GM19395 (cell line): Measurements from ENCODE around the gene AK8.

Source experiments
- ATAC-seq: cut with Tn5 transposase; IDR thresholded peaks from one replicate; pipeline ENCODE4 v1.9.1; 2021; ENCODE audit warnings: mild to moderate bottlenecking, moderate library complexity; ENCODE audit not compliant: unreplicated experiment

Gene AK8

DNA sequence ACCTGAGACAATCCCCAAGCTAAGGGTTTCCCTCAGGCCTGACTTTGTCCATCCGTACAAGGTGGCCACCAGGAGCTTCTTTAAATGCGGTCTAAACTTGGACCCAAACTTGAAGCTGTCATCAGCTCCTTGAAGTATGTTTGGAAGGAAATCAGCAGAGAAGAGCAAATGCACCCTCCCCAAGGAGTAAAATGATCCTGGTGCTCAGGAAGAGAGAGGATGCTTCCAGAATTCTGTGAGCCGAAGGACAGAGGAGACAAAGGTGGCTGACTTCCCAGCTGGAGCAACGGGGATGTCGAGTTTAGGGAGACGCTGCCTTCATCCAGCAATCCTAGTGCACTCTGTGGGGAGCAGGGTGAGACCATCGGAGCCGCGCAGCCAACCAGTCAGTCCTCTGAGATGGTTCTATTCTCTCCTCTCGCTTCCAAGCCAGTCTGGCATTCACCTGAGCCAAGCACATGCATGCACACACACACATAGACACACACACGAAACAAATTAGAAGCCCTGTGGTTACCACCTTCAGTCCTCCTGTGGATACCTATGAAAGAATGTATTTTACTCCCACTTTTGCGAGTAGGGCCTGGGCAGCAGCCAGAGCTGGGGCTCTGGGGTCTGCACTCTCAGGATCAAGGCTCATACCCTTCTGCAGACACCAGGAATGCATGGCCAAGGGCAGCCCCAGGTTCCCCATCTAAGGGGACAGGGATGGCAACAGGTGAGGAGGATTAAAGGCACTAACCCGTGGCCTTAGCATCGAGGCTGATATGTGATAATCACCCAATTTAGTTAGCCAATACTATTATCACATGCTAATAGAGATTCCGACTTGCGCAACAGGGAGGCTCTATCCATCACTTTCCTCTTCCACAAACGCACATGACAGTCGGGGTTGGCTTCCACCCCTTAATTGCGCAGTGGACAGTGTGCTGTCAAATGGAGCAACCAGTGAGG, 132.1 kb downstream of the AK8 start:
- no peak for ATAC-seq

DNA sequence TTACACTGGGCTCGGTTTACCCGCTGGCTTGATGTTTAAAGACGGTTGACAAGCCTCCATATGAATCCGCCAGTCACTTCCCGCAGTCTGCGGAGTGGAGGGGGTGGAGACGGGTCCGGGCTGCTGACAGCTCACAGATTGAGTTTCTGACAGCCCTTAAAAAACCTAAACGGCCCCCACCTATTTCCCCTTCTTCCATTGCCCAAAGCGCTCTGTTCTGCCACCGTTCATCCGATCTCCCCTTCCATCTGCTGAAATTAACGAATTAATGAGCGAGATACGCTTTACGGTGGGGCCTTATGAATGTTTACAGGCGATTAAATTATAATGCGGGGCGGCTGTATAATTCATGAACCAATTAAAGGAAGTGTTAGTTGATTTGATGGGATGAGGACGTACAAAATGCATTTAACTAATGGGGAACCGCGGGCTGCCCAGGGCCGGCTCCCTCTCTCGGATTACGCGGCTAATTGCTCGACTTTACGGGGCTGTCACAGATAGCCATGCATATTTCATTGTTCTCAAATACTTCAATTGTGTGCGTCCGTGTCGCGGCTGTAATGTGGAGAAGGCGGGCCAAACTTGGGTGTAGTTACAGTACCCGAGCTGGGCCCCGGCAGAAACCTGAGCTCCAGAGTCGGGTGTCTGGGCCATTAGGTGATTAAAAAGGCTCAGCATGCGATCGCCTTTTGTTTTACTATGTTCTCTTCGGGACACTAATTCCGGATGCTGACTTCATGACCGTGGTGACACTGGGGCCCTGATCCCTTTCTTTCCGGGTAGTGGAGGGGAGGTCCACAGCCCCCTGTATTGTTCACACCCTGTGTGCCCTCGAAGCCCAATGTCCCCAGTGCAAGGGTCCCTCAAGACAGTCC, 133.0 kb downstream of the AK8 start:
- no peak for ATAC-seq

DNA sequence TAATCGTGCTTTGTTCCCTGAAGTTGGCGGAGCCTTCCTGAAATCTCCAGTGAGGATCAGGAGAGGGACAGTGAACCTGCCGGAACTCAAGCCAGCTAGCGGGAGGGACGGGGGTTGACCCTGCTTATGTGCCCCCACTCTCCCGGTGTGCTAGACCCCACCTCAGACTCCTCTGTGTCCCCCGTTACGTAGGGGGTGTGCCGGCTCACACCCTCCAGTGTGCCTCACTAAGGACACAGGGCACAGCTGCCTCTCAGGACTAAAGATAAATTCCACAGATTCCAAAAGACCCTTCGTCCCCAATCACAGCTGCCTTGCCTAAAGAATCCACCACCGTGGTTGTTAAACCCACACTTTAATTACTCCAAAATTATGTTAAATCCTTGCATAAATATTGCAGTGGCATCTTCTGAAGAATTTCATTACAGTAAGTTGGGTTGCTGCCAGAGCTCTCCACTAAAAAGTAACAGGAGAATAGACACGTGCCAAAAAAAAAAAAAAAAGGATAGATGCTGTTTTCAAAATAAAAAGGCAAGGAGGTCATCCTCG, 134.1 kb downstream of the AK8 start:
- no peak for ATAC-seq

DNA sequence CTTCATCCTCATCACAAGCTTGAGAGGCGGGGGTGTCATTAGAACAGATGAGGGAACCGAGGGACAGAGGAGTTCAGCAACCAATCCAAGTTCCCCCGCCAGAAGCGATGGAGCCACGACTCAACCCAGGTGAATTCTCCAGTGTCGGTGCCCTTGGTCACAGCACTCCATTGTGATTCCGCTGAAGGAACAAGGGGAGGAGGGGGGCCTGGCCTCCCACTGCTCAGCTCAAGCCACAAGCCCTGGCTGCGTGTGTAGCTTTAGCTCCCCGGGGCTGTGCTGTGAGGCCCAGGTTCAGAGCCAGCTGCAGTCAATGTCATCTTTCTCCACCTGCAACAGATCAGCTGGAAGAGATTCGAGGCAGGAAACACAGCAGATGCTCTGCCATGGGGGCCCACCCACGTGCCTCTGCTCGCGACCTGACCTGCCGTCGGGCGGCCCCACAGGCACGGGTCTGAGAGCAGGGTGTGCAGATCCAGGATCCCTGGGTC, 135.2 kb downstream of the AK8 start:
- ATAC-seq = no peak

DNA sequence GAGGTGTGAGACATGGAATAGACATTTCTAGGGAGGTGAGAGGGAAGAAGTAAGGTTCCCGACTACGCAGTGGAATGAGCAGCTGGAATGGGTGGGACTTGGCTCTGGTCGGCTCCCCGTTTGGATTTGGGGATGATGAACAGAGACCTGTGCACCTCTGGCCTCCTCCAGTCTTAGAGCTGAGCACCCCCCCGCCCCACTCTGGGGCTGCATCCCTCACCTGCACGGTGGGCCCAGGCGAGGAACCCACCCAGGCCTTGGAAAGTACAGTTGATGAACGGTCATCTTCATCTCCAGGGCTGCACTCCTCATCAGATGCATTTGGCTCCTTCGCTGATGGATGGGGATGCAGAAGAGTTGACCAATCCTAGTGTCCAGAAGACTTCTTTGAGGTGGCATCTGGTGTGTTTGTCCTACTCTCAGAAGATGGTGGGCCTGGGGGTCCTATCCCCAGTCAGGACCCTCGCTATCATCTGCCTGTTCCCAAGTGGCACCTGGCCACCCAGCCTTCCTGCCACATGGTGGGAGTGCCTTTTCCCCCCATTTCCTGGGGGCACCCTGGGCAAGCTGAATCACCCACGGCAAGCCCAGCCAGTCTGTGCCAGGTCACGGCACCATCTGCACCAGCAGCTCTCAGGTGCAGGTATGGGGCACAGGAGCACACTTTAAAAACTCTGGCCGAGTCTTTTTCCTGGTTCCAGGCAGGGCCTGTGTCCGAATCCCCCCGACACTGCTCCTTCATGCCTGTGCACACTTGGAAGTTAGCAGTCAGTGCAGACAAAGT, 137.4 kb downstream of the AK8 start:
- ATAC-seq = no peak

DNA sequence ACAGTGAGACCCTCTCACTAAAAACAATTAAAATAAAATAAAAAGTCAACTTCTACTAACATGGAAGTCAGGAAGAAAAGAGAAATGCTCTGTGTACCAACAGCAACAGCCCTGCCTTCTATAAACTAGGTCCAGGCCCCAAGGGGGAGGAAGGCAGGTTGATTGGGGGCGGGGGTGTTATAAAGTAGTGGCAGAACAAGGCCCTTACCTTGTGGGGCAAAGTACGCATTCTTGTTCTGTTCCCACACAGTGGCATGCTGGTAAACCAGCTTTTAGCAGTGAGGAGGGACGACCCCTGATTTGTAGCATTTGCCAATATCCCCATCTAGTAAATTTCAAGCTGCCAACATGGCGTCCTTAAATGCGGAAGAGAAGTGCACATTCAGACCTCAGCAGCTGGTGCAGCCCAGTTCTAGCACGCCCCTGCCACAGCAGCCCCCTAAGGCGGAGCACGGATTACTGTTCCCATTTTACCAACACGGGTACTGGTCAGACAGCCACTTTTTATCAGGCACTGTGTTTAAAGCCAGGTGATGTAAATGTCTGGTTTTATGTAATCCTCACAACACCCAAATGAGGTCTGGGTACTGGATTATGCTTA, 138.3 kb downstream of the AK8 start:
- no peak for ATAC-seq

DNA sequence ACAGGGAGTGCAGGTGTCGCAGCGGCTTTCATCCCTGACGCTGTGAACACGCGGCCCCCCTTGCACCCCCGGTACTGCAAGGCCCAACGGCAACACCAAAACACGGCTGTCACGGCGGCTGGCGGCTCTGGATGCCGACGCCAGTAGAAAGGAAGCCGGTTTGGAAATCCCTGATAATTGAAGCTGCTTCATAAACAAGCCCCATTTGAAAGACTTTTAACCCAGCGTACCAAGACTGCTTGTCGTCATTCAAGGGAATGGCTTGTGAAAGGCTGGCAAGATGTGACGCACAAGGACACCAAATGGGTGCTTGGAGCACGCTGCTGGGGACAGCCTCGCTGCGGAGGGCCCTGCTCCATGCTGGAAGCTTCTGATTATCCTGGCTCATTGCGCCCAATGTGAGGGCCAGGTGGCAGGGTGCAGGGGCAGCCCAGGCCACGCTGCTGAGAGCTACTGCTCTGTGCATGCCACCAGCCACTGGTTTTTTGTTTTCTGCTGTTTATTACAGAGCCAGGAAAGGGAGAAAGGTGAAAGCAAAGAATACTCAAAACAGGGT, 144.7 kb downstream of the AK8 start:
- no peak for ATAC-seq

DNA sequence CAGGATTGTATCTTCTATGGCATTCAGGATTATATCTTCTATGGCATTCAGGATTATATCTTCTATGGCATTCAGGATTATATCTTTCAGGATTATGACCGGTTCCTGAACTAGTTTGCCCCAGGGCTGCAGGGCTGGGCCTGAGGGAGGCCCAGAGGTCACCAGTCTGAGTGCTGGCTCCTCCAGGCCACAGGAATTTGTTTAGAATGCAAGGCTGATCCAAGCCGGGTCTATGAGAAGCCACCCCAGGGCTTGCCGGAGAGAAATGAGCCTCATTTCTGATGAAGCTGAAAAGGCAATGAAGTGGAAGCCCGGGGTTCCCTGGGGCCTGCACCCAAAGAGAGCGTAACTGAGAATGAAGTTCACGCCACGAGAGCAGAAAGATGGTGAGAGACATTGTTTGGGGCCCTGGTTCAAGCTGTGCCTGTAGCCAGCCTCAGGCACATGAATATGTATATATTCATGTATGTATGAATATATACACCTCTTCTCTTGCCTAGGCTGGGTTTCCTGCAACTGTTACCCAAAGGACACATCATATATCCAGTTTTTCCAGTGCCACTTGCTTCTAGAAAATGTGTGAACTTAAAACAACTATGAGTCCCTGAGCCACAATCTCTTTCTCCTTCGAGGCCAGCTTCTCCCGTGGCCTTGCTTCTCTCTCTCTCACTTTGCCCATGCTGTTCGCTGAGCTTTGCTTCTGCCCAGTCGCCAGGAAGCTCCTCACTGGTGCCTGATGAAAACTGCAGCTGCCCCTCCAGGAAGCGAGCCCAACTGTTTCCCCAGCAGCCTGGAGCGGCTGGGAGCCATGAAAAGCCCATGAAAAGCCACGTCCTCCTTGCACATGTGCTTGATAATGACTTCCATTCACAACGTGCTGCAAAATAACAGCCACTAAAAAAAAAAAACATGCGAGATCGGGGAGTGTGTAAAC, 145.5 kb downstream of the AK8 start:
- no peak for ATAC-seq

DNA sequence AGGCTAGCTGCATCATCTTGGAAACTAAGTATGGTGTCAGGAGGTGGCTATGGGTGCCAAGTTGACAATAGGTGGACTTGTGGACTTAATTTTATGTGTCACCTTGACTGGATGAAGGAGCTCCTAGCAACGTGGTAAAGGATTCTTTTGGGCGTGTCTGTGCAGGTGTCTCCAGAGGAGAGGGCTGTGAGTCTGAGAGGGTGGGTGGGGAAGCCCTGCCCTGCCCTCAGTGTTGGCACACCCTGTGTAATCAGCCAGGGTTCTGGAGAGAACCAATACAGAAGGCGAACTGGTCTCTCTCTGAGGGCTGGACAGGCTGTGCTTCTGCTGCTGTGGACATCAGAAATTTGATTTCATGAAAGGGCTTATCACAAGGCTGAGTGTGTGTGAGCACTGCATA, 146.9 kb downstream of the AK8 start:
- no peak for ATAC-seq

DNA sequence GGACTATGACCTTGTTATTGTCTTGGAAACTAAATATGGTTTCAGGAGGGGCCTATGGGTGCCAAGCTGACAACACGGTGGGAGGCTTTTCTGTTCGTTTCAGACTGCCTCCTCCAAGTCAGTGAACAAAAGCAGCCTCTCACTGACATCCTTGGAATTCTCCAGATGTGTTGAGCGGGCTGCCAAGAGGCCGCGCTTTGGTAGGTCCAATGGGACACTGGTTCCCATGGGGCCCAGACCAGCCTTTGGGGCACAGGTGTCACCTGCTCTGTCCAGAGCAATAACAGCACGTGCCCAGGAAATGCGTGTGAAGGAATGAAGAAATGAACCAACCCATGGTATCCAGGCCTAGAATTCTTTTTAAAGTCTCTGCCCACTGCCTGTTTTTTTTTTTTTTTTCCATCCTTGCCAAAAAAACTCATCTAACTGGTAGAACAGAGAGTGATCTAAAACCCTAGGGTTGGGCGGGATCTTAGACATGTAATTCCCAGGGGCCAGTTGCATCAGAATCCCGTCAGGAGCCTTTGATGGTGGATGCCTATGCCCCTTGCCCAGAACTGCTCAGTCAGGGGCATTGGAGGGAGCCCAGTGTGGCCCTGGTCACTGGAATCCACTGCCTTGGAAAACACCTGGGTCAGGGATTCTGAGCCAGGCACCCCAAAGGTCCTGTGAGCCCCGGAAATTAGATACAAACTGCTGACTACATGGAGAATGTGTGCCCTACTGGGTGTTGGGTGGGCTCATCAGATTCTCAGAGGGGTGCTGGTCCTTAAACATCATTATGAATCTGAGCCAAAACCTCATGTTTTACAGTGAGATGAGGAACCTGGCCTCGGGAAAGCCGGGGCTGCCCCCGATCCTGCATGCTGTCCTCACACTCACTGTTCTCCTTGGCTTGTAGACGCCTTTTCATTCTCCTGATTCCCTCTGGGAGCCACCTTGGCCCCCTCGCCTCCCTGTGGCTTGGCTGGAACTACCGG, 147.7 kb downstream of the AK8 start:
- ATAC-seq = no peak

DNA sequence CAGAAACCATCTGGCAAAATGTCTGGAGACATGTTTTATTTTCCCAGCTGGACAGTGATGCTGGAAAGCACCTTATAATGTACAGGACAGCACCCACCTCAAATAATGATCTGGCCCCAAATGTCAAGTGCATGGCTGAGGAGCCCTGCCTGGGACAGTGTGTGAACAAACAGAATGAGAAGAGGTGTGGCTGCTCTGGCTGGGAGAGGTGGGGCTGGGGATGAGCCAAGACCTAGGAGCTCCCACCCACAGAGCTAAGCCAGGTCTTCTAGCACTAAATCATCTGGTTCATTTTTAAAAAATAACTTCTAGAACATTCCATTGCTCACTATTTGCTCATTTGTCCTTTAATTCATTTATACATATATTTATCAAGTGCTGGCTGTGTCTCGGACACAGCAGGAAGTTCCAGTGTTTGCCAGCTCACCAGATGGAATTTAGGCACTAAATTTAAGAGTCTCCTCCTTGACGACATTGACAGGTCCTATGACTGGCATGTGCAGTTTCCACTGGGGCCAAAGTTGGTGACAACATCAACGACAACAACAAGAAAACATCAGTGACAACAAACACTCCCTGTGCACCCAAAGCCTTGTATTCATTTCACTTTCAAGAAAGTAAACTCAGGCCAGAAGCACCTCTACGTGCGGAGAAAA, 148.7 kb downstream of the AK8 start:
- no peak for ATAC-seq

DNA sequence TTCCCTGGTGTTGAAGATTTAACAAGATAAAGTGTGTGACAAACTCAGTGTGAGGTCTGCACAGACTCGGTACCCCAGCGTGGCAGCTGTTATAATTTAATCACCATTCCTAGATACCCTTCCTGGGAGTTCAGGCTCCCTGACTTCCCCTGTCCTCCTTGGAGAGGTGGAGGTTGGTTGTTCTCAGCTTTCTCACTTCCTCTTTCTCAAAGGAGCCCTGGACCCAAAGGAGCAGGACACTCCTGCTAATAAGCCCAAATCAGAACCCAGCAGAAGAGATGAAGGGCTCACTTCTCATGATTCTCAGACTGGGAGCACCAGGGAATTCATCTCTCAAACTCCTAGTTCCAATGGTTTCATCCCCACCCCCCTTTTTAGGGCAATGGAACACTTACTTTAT, 149.6 kb downstream of the AK8 start:
- no peak for ATAC-seq

DNA sequence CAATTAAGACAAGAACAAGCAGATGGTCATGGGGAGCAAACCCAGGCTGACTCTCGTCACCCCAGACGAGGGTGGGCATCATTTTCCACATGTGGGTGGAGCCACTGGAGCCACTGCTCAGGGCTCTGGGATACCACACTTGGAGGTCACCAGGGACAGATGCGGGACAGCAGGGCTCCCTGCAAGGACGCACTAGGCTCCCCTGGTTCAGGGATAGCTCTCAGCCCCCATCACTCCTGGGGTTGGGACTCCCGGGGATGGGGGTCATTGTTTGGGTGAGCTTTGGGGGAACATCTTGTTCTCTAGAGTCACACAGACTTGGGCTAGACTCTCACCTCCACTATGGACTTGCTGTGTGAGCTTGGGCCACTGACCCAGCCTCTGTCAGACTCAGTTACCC, 150.0 kb downstream of the AK8 start:
- ATAC-seq = no peak

DNA sequence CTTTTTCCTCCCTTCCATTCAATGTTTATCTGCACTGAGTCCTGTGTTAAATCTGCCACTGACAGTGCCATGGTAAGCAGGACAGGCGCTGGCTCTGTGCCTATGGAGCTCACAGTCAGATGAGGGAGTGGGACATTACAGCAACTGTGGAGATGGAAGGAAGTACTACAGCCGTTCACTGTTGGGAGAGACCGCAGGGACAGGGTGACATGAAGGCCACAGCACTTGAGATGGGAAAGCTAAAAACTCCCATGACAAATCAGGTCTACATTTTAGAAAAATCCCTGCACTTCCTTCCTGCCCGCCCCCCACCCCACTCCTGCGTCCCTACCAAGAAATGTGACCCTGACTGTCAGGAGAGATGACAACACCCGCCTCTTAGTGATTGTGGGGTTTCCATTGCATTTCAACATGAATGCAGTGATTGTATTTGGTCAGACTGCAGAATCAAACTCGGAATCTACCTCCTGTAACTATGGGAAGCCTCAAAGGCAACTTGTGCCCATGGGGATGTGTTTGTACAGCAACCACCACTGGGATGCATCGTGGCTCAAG, 151.4 kb downstream of the AK8 start:
- ATAC-seq = no peak

DNA sequence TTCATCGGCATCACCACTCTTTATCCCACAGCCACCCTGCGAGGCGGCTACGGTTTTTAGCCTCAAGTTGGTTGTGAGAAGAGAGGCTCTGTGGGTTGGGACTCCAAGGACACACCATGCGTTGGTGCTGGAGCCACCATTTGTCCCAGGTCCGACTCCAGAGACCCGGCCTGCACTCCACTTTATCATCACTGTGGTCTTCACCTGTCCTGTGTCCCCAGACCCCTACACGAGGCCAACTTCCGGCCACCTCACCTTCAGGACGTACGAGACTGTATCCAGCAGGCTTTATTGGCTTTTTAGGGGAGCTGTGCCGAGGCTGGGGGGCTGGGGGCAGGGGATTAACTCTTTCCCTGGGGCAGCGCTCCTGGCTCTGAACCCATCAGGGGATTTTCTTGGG, 152.8 kb downstream of the AK8 start:
- ATAC-seq = no peak

DNA sequence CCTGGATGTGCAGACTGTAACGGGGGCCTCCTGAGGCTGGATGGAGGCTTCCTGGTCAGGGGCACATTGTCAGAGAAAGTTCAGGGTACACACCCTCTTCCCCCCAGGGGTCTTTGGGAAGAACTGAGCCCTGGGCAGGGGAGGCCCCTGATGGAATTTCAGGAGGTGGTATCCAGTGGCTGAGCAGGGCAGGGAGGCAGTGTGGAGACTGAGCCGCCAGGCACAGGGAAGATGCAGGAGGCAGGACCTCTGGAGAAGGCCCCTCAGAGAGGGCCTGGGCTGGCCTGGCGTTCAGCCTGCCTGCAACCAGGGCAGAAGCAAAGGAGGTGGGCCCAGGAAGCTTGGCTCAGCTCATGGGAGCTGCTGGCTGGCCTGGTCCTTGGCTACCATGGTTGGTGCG, 154.3 kb downstream of the AK8 start:
- no peak for ATAC-seq

DNA sequence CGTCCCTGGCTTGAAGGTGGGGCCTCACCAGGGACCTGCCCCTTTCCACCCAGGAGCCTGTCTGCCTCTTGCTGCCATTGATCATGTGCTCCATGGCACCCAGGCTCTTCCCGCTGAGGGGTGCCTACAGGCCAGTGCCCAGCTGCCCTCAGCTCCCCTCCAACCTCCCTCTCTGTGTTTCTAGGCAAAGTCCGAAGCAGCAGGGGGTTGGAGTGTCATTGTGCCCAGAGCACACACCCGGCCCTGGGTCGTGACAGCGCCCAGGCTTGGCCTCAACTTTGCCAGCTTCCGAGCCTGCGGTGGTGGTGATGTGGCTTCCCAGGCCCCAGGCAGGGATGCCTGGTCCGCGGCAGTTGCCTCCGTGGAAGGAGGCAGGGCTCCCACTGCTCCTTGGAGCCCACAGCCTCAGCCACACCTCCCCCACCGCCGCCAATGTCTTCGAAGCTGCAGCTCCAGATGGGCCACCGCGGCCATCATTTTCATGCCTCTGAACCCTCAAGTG, 155.5 kb downstream of the AK8 start:
- no peak for ATAC-seq
